GM13976 (cell line): ENCODE measurements around the gene PDIK1L.
A peak's percentile ranks its signal among the peaks of the same experiment; 100 is the strongest.

Experiments used
- DNase-seq: peaks from one replicate; pipeline ENCODE4 v3.0.0; 2012; ENCODE audit warnings: low spot score
- CTCF ChIP-seq: IDR thresholded peaks from 2 replicates; pipeline ENCODE4 v1.5.1; 2012; ENCODE audit warnings: borderline replicate concordance, mild to moderate bottlenecking; ENCODE audit not compliant: insufficient read depth; ENCODE audit errors: extremely low read depth, missing control alignments, control extremely low read depth
- in situ Hi-C: fragments of 300-500 bp; cut with MboI; formaldehyde crosslinking; loops from one replicate; pipeline ENCODE4 v1.12.0; 2022; ENCODE audit warnings: low sequenced_read_pairs, mixed read lengths, inconsistent platforms; ENCODE audit not compliant: unreplicated experiment

PDIK1L gene

GRCh38 chr1:26111530-26112406 lies at the start of gene PDIK1L:
Gene PDIK1L, plus strand, starts transcription at chr1:26111824. Its CDS starts 2,485 bp downstream, at chr1:26114309.
- peak; percentile 94 for DNase-seq
- no peak for TF ChIP-seq CTCF
- in situ Hi-C loops: no loop called here

- TF ChIP-seq CTCF: no peak
- in situ Hi-C loops: no loop called here
- DNase-seq: no peak
Measured at GRCh38 chr1:26064553-26064952, 47.1 kb upstream of the PDIK1L start.

GRCh38 chr1:26066160-26066559 lies 45.5 kb upstream of the PDIK1L start:
- no peak for TF ChIP-seq CTCF
- no peak for DNase-seq
- in situ Hi-C loops: no loop called here

GRCh38 chr1:26066857-26067256 lies 44.8 kb upstream of the PDIK1L start:
- no peak for TF ChIP-seq CTCF
- in situ Hi-C loops: no loop called here
- no peak for DNase-seq

- TF ChIP-seq CTCF: no peak
- no peak for DNase-seq
- in situ Hi-C loops: no loop called here
Measured at GRCh38 chr1:26067432-26067911, 44.2 kb upstream of the PDIK1L start, which contains the start of gene TRIM63. Gene TRIM63, minus strand, starts transcription at chr1:26067630. Its CDS starts 136 bp downstream, at chr1:26067494.

GRCh38 chr1:26069941-26070295 lies 41.7 kb upstream of the PDIK1L start:
- no peak for TF ChIP-seq CTCF
- no peak for DNase-seq
- in situ Hi-C loops: no loop called here
